Measurements from ENCODE around the gene CD86.

Gene CD86

GRCh38 chr3:122079524-122080206, 24.5 kb downstream of the CD86 start:
- H3K4me3 ChIP-seq (replicated peaks; ENCODE audit: low read depth, low read length), result no peak overlapping the region
- TF ChIP-seq CTCF (IDR thresholded peaks at IDR 0.05; ENCODE audit: low read length, missing control alignments), result no peak

GRCh38 chr3:122080207-122080587, 25.0 kb downstream of the CD86 start:
- H3K4me3 ChIP-seq (replicated peaks; ENCODE audit: low read depth, low read length), result no peak overlapping the region
- no peak for DNase-seq (ENCODE audit: low read depth)
- TF ChIP-seq CTCF (IDR thresholded peaks at IDR 0.05; ENCODE audit: low read length, missing control alignments), result no peak

More at GRCh38 chr3:122079524-122080206, 24.5 kb downstream of the CD86 start:
- DNase-seq (ENCODE audit: low read depth), result no peak

- no peak for DNase-seq (ENCODE audit: low read depth)
- TF ChIP-seq CTCF (IDR thresholded peaks at IDR 0.05; ENCODE audit: low read length, missing control alignments), result no peak
- no peak overlapping the region for H3K4me3 ChIP-seq (replicated peaks; ENCODE audit: low read depth, low read length)
Measured at GRCh38 chr3:122081543-122082247, 26.5 kb downstream of the CD86 start.

- H3K4me3 ChIP-seq (replicated peaks; ENCODE audit: low read depth, low read length), result no peak overlapping the region
- DNase-seq (ENCODE audit: low read depth), result no peak
- TF ChIP-seq CTCF (IDR thresholded peaks at IDR 0.05; ENCODE audit: low read length, missing control alignments), result no peak
Measured at GRCh38 chr3:122082357-122082756, 27.2 kb downstream of the CD86 start.

GRCh38 chr3:122084799-122085198, 29.6 kb downstream of the CD86 start:
- H3K4me3 ChIP-seq (replicated peaks; ENCODE audit: low read depth, low read length), result no peak overlapping the region
- TF ChIP-seq CTCF (IDR thresholded peaks at IDR 0.05; ENCODE audit: low read length, missing control alignments), result no peak
- no peak for DNase-seq (ENCODE audit: low read depth)

GRCh38 chr3:122085673-122086072, 30.5 kb downstream of the CD86 start:
- no peak overlapping the region for H3K4me3 ChIP-seq (replicated peaks; ENCODE audit: low read depth, low read length)
- no peak for DNase-seq (ENCODE audit: low read depth)
- TF ChIP-seq CTCF (IDR thresholded peaks at IDR 0.05; ENCODE audit: low read length, missing control alignments), result no peak
